HG02623 (cell line): ENCODE measurements around the gene KAT2B.
A peak's percentile ranks its signal among the peaks of the same experiment; 100 is the strongest.

ENCODE experiments used
- ATAC-seq: cut with Tn5 transposase; IDR thresholded peaks from one replicate; pipeline ENCODE4 v1.9.1; 2021; ENCODE audit warnings: moderate library complexity; ENCODE audit not compliant: unreplicated experiment

Gene KAT2B

GRCh38 chr3:20141316-20141715, 101.1 kb downstream of the KAT2B start:
- ATAC-seq, result no peak

- no peak for ATAC-seq
Measured at GRCh38 chr3:20141851-20142250, 101.6 kb downstream of the KAT2B start.

DNA sequence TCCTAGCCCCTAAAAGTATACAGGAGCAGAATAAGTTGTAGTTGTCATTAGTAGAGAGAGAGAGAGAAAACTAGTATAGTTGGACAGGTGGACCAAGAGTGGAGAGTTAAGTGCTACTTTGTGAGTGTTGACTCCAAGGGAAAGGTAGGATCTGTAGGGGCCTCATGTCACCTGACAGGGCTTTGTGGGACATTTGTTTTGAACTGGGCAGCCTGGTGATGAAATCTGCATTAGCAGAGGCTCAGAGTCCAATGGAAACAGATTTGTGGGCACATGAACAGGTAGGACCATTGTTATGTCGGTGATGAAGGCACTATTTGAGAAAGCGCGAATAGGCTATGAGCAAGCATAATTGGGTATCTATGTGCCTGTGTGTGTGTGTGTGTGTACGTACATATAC, 102.3 kb downstream of the KAT2B start:
- no peak for ATAC-seq

- ATAC-seq, result no peak
Measured at GRCh38 chr3:20143519-20143918, 103.3 kb downstream of the KAT2B start.

DNA sequence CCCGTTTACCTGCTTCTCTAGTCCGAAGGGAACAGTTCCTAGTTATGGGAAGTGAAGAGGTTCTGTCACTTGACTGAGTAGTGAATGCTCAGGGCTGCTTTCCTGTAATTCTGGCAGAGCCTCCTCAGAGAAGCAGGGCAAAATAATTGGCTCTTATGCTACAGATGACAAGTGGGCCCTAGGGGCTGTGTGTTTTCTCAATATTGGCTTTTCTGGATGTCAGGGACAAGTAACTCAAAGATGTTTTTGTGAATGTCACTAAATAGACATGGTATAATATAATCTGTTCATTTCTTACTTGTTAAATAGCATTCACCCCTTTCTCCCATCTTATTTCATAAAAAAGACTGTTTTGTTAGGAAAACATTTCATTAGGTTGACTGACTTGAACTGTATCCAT, 105.6 kb downstream of the KAT2B start:
- ATAC-seq, result no peak

- no peak for ATAC-seq
Measured at GRCh38 chr3:20146301-20146700, 106.1 kb downstream of the KAT2B start.

DNA sequence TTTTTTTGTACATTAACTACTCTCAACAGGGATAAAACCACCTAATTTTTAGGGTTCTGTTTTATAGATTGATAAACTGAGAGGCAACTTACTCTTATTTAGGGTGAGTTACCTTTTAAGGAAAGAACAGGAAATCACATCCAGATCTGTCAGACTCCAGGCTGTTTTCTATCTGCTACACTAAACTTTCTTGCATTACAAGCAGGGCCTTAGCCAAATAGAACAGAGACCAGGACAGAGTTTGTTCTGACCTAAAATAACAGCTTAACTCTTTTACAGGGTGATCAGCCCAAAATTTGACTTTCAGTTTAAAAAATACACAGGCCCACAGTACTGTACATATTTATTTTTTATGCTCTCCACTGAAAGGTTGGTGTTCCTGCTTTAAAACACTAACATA, 107.1 kb downstream of the KAT2B start:
- no peak for ATAC-seq

GRCh38 chr3:20148466-20148865, 108.2 kb downstream of the KAT2B start:
- no peak for ATAC-seq

- no peak for ATAC-seq
Measured at GRCh38 chr3:20154078-20154477, 113.8 kb downstream of the KAT2B start.

- no peak for ATAC-seq
Measured at GRCh38 chr3:20154928-20155327, 114.7 kb downstream of the KAT2B start.

DNA sequence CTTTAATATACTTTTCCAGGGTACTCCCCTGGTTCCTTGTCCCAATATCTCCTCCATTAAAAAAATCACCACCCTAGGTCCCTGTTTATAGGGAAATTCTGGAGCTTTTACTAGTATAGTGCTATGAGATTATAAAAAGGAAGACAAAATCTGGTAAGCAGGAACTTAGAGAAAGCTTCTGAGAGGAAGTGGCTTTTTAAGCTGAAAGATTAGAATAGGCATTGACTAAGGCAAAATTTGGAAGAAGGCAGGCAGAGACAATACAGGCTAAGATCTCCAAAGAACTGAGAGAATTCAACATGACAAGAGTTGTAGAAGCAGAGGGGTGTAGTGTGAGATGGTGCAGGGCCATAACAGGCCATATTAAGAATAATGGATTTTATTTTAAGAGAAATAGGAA, 120.0 kb downstream of the KAT2B start:
- ATAC-seq, result no peak

- ATAC-seq, result no peak
Measured at GRCh38 chr3:20161714-20162113, 121.5 kb downstream of the KAT2B start.

GRCh38 chr3:20173844-20174410, 133.7 kb downstream of the KAT2B start:
- no peak for ATAC-seq

DNA sequence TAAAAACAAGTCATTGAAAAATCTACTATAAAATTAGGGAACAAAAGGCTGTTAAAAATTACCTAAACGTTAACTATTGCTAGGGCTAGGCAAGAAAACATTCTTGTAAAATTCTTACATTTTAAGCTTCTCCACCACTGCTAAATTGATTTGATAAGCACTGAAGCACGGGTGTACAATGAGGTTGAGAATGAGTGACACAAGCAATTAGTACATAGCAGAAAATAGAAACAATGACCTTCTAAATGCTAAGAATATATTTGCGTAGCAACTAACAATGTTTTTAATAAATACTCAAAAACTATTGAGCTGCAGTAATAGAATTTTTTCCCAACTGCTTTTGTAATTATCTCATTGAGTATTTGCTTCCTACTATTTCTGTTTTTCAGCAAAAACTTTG, 141.0 kb downstream of the KAT2B start:
- ATAC-seq, result no peak

- ATAC-seq, result no peak
Measured at GRCh38 chr3:20182206-20182605, 142.0 kb downstream of the KAT2B start.

GRCh38 chr3:20185331-20185678, 145.1 kb downstream of the KAT2B start:
- ATAC-seq, result no peak

DNA sequence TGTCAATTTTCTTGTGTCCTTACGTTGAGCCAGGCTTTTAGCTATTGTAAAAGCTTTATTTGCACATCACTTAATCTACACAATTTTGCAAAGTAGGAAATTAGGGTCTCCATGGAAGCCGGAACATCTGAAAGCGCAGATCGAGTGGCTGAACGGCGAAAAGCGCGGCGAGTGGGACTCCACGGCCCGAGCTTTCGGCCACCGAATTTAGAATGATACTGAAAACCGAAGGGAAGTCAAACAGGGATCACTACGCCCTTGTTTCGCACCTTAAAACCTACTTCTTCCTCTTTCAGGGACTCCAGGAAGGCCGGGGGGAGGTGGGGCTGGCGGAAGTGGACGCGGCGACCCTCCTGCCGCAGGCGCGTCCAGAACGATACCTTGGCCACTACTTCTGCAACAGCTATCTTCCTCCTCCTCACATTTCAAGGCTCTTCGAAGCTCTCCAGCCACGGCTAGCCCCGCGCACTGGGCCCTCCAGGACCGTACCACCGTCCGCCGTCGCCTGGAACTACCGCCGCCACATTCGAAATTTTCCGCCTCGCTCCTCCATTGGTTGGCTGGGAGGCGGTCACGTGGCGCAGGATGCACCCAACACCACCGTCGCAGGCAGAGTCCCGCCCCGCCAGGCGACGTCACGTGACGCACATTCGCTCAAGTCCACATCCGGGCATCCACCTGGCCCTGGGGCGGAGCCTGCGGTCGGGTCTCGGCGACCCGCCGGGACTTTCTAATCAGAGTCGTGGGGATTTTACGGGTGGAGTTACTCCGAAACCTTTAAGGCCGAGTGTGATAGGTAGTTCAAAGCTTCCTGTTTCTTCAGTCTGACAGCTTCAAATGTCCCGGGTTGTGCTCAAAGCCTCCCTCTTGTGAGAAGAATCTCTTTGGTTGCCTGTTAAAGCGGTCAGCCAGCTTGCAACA, 145.7 kb downstream of the KAT2B start, which contains the start of gene SGO1:
SGO1 (minus strand) TSS at position 528 of the 921 bp plus-strand sequence. CDS start 2,179 bp downstream, outside the sequence.
- peak; percentile 94 for ATAC-seq

GRCh38 chr3:20186600-20187004, 146.4 kb downstream of the KAT2B start:
- ATAC-seq, result peak; percentile 1

DNA sequence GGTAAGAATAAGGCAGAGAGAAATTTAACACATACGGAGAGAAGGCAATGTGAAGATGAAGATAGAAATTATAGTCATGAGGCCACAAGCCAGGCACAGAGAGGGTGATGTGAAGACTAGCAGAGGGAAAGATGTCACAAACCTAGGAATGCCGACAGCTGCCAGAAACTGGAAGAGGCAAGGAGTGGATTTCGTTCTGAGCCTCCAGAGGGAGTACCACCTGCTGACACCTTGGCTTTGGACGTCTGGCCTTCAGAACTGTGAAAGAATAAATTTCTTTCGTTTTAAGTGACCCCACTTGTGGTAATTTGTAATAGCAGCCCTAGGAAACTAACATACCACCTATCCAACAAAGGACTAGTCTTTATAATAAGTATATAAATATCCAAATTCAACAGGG, 150.7 kb downstream of the KAT2B start:
- ATAC-seq, result no peak

- no peak for ATAC-seq
Measured at GRCh38 chr3:20194793-20195460, 154.7 kb downstream of the KAT2B start.

- no peak for ATAC-seq
Measured at GRCh38 chr3:20197775-20198174, 157.5 kb downstream of the KAT2B start.

GRCh38 chr3:20201143-20201542, 160.9 kb downstream of the KAT2B start:
- ATAC-seq, result no peak
